SJSA1 (cell line): ENCODE measurements around the gene ATXN2. TPM values are rescaled to one million over a fixed set of nuclear protein-coding genes. Genes with fewer than 3 reads are reported as not detected.
A peak's percentile ranks its signal among the peaks of the same experiment; 100 is the strongest.
"Not testable (repeated sequence)": the region's sequence is repeated elsewhere in the genome, so short reads cannot be mapped to it uniquely, and the experiment has no call there.

Experiments
- DNase-seq, 2 experiments: peaks; one replicate each; pipeline ENCODE4 v3.0.0-alpha.2; 2015 to 2020; ENCODE audit warnings: low spot score in 2 of 2, low read depth in 1 of 2
- H3K27ac ChIP-seq: fragments of 250-450 bp; sonication (Bioruptor Pico); 2 replicates; pipeline ENCODE4 v1.5.1; 2020; ENCODE audit warnings: mild to moderate bottlenecking, moderate library complexity
- H3K27me3 ChIP-seq: fragments of 250-450 bp; sonication (Bioruptor Pico); replicated peaks from 2 replicates; pipeline ENCODE4 v1.5.1; 2020; ENCODE audit warnings: mild to moderate bottlenecking, moderate library complexity
- H3K36me3 ChIP-seq: fragments of 250-450 bp; sonication (Bioruptor Pico); 2 replicates; pipeline ENCODE4 v1.5.1; 2020; ENCODE audit warnings: mild to moderate bottlenecking
- H3K4me1 ChIP-seq: fragments of 250-450 bp; sonication (Bioruptor Pico); replicated peaks from 2 replicates; pipeline ENCODE4 v1.6.1; 2021; ENCODE audit warnings: mild to moderate bottlenecking
- H3K4me3 ChIP-seq: fragments of 250-450 bp; sonication (Bioruptor Pico); 2 replicates; pipeline ENCODE4 v1.5.1; 2020; ENCODE audit warnings: mild to moderate bottlenecking
- H3K9me3 ChIP-seq: fragments of 250-450 bp; sonication (Bioruptor Pico); replicated peaks from 2 replicates; pipeline ENCODE4 v1.5.1; 2020; ENCODE audit warnings: mild to moderate bottlenecking
- total RNA-seq: library from RNA; depleted of rRNA; stranded (reverse); fragments of >200 nt; shearing (Covaris generic); gene quantifications from 2 replicates; pipeline ENCODE4 v1.2.3, GENCODE V29; 2014; rRNA removed

ATXN2 gene
- total RNA-seq, 1 experiment from 2014 or later: 13.6 TPM

DNA sequence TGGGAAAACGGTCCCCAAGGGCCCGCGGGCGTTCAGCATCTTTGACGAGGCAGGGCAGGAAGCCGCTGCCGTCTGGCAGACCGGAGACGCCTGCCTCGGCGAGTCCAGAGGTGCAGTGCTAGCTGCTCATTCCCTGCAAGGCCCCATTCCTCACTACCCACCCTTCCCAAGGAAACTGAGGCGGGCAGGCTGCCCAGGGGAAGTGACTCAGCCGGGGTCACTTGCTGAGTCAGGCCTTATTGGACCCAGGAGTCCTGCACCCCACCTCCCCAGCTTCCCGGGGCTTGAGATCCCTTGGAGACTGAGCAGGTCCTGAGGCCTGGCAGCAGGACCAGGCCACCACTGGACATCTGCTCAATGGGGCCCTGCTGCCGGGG lies 189.7 kb downstream of the ATXN2 start:
- peaks cover 87% of the 10 kb centered on the region for H3K4me1 ChIP-seq
- no peak for DNase-seq

DNA sequence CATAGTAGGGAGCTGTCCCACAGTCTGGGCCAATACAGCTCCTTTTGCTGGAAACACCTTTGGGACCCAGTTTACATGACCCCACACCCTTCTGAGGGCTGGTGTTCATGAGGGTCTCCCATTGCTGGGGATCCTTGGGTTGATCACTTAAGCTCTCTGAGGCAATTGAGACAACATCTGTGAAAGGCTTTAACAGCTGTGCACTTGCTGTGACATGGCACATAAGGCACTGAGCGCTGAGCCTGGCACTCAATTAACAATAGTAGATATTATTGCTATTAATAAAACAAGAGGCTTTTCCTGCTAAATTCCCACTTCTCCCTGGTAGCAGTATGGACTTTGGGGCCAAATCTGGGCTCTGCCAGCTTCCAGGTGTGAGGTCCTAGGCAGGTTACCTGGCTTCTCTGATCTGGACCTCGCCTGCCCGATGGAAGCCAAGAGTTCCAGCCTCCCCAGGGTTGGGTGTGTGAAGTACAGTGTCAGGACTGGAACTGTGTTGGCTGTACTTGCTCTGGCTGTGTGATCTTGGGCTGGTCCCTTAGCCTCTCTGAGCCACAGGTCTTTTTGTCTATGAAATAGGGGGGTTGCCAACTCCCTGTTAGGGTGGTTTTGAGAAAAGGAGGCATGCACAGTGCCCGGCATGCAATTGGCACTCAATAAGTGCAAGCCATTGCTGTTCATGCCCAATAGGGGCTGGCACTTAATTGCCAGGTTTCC lies 190.3 kb downstream of the ATXN2 start:
- peak overlapping the region; percentile 9; the same call in 1 of the 2 replicates for H3K4me3 ChIP-seq
- no peaks in the 10 kb centered on the region for H3K27me3 ChIP-seq
- peaks cover 35% of the 10 kb centered on the region for H3K36me3 ChIP-seq
- no peak for DNase-seq
- no peaks in the 10 kb centered on the region for H3K9me3 ChIP-seq
- peaks cover 83% of the 10 kb centered on the region for H3K4me1 ChIP-seq
- H3K27ac ChIP-seq: peak overlapping the region; percentile 77; the same call in 1 of the 2 replicates

More for the DNA sequence above, 189.7 kb downstream of the ATXN2 start:
- Histone ChIP-seq H3K27ac (peak overlapping the region; percentile 77), H3K36me3 (peaks cover 38% of the 10 kb centered on the region), H3K9me3 (no peaks in the 10 kb centered on the region), H3K4me3 (peak overlapping the region; percentile 9), H3K27me3 (no peaks in the 10 kb centered on the region)

- peaks cover 33% of the 10 kb centered on the region for H3K36me3 ChIP-seq
- H3K27ac ChIP-seq: no peak overlapping the region
- DNase-seq: no peak
- peak overlapping the region; percentile 97; the same call in 1 of the 2 replicates for H3K4me3 ChIP-seq
- peaks cover 76% of the 10 kb centered on the region for H3K4me1 ChIP-seq
- no peaks in the 10 kb centered on the region for H3K9me3 ChIP-seq
- H3K27me3 ChIP-seq: no peaks in the 10 kb centered on the region
Observed at GRCh38 chr12:111408116-111408440, 191.0 kb downstream of the ATXN2 start.

- Histone ChIP-seq H3K4me3 (peak overlapping the region; percentile 97), H3K36me3 (peaks cover 33% of the 10 kb centered on the region), H3K9me3 (no peaks in the 10 kb centered on the region), H3K27me3 (no peaks in the 10 kb centered on the region), H3K27ac (0 out of 2 replicates have a peak overlapping the region, but pooled peaks have one; percentile 5), H3K4me1 (peaks cover 70% of the 10 kb centered on the region)
- no peak for DNase-seq
Observed at GRCh38 chr12:111407377-111408115, 191.6 kb downstream of the ATXN2 start.

GRCh38 chr12:111406474-111407376 lies 192.4 kb downstream of the ATXN2 start:
- H3K36me3 ChIP-seq: peaks cover 33% of the 10 kb centered on the region
- peak overlapping the region; percentile 97 for H3K4me3 ChIP-seq
- peaks cover 62% of the 10 kb centered on the region for H3K4me1 ChIP-seq
- no peaks in the 10 kb centered on the region for H3K9me3 ChIP-seq
- no peak for DNase-seq
- no peaks in the 10 kb centered on the region for H3K27me3 ChIP-seq
- peak overlapping the region; percentile 79 for H3K27ac ChIP-seq

DNA sequence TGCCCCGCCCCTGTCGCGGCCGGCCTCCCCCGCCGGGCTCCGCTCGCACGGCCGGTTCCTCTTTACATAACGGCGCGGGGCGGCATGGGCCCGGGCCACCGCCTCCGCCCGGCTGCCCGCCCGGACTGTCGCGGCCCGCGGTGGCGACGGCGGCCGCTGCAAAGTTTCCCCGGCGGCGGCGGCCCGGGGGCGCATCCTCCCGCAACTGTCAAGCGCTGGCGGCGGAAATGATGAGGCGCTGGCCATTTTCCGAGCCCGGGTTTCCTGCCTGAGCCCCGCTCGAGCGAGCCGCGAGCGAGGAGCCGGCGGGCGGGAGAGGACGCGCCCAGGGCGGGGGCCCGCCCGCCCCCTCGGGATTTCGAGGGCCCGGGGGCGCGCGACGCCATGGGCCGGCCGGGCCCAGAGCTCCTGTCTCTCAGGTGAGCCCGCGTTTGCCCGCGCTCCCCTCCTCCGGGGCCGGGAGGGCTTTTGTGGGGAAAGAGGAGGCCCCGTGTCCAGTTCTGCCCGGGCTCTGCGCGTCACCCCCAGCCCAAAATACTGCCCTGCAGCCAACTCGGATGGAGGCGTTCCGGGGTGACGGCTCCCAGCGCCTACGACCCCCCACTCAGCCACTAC lies 193.1 kb downstream of the ATXN2 start, which contains the start of gene SH2B3:
TSS of gene SH2B3 (plus strand) at position 65 of the 615 bp plus-strand sequence. CDS start 12,223 bp downstream, outside the sequence.
- DNase-seq: peak; percentile 45 to 70

DNA sequence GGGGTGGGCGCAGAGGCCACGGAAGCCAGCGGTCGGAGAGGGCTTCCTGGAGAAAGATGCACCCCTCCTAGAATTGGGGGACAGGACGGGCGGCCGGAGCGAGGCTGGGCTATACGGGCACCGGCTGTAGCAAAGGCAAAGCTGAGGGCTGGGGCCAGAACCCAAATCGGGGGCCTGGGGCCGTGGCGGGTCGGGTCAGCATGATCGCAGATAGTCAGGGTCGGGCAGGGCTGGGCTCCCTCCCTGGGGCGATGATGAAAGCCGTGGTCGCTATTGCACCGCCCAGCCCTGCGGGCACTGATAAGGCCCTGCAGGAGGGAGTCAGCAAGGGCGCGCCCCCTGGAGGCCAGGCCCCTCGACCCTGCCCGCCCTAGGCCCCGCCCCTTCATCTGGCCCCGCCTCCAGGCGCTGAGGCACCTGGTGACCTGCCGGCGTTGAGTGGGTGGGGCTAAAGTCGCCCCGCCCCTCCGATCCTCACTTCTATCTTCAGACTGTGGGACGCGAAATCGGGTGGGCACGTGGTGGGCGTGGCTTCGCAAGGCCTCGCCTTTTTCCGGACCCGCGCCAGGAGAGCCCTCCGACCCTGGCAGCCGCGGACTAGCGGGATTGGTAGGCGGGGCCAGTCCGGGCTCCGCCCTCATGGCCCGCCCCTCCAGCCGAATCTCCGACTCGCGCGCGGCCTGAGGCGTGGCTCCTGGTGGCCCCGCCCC lies 193.8 kb downstream of the ATXN2 start:
- H3K4me3 ChIP-seq: peak overlapping the region; percentile 97
- no peaks in the 10 kb centered on the region for H3K9me3 ChIP-seq
- H3K27ac ChIP-seq: no peak overlapping the region
- peak; percentile 95 to 96 for DNase-seq
- H3K27me3 ChIP-seq: no peaks in the 10 kb centered on the region
- peaks cover 48% of the 10 kb centered on the region for H3K4me1 ChIP-seq
- H3K36me3 ChIP-seq: peaks cover 28% of the 10 kb centered on the region

More for the DNA sequence above, 193.1 kb downstream of the ATXN2 start, which contains the start of gene SH2B3:
- peaks cover 33% of the 10 kb centered on the region for H3K36me3 ChIP-seq
- H3K4me3 ChIP-seq: peak within 1 kb of the TSS; percentile 97
- H3K27ac ChIP-seq: peak within 1 kb of the TSS; percentile 79
- H3K27me3 ChIP-seq: no peaks in the 10 kb centered on the region
- no peaks in the 10 kb centered on the region for H3K9me3 ChIP-seq
- H3K4me1 ChIP-seq: peaks cover 55% of the 10 kb centered on the region

GRCh38 chr12:111404362-111405148 lies 194.6 kb downstream of the ATXN2 start:
- H3K4me3 ChIP-seq: peak overlapping the region; percentile 97
- H3K4me1 ChIP-seq: peaks cover 45% of the 10 kb centered on the region
- peaks cover 25% of the 10 kb centered on the region for H3K36me3 ChIP-seq
- no peaks in the 10 kb centered on the region for H3K27me3 ChIP-seq
- peak in 1 of 2 experiments; percentile 32 for DNase-seq
- H3K27ac ChIP-seq: no peak overlapping the region
- H3K9me3 ChIP-seq: no peaks in the 10 kb centered on the region; the same call in 1 of the 2 replicates

DNA sequence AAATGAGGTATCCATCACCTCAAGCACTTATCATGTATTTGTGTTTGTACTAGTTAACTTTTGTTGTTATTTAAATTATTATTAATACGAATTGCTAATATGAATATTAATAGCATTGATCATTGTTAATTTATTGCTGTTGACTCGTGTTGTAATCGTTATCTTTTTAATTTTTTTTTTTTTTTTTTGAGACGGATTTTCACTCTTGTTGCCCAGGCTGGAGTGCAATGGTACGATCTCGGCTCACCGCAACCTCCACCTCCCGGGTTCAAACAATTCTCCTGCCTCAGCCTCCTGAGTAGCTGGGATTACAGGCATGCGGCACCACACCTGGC lies 196.7 kb downstream of the ATXN2 start:
- not testable (repeated sequence) for H3K36me3 ChIP-seq, H3K27me3 ChIP-seq, H3K9me3 ChIP-seq, H3K27ac ChIP-seq, H3K4me3 ChIP-seq, DNase-seq
- H3K4me1 ChIP-seq: peaks cover 39% of the 10 kb centered on the region

Other genes with a start within 250 kb of the ATXN2 start
- gene PHETA1, start 230.2 kb downstream of the ATXN2 start, total RNA-seq: 1.8 and 8.5 TPM in 2 replicates
- 13.0 and 20.5 TPM in 2 replicates for gene SH2B3, start 193.4 kb downstream of the ATXN2 start, total RNA-seq
- gene BRAP, start 86.6 kb upstream of the ATXN2 start, total RNA-seq: 12.9 and 18.4 TPM in 2 replicates
- gene ACAD10, start 86.7 kb upstream of the ATXN2 start, total RNA-seq: 1.6 and 4.2 TPM in 2 replicates
- 24.2 and 27.9 TPM in 2 replicates for gene ALDH2, start 167.6 kb upstream of the ATXN2 start, total RNA-seq
- 60.8 and 66.4 TPM in 2 replicates for gene MAPKAPK5, start 242.9 kb upstream of the ATXN2 start, total RNA-seq